ENCODE results near the gene TFF2.
A peak's percentile ranks its signal among the peaks of the same experiment; 100 is the strongest.

Gene TFF2

GRCh38 chr21:42343963-42344510 lies 6.8 kb downstream of the TFF2 start:
- no peak for DNase-seq

- no peak for DNase-seq
These were observed 7.2 kb downstream of the TFF2 start for GRCh38 chr21:42343556-42343955.

- DNase-seq: no peak
These were observed 7.7 kb downstream of the TFF2 start for GRCh38 chr21:42343101-42343500.

GRCh38 chr21:42341776-42342542 lies 8.8 kb downstream of the TFF2 start:
- no peak for DNase-seq

- DNase-seq: no peak
These were observed 10.4 kb downstream of the TFF2 start for GRCh38 chr21:42340187-42341050.

GRCh38 chr21:42338729-42339715 lies 11.8 kb downstream of the TFF2 start:
- no peak for DNase-seq

GRCh38 chr21:42337830-42338728 lies 12.7 kb downstream of the TFF2 start:
- DNase-seq: peak; percentile 78

- DNase-seq: no peak
These were observed 13.5 kb downstream of the TFF2 start for GRCh38 chr21:42337276-42337675.

- no peak for DNase-seq
These were observed 14.7 kb downstream of the TFF2 start for GRCh38 chr21:42336054-42336453.

GRCh38 chr21:42332557-42333317 lies 18.1 kb downstream of the TFF2 start:
- DNase-seq: no peak

GRCh38 chr21:42331660-42332059 lies 19.1 kb downstream of the TFF2 start:
- DNase-seq: no peak

- no peak for DNase-seq
These were observed 20.1 kb downstream of the TFF2 start for GRCh38 chr21:42330380-42331371.

- DNase-seq: no peak
These were observed 25.9 kb downstream of the TFF2 start for GRCh38 chr21:42324896-42325295.

- no peak for DNase-seq
These were observed 28.9 kb downstream of the TFF2 start for GRCh38 chr21:42321845-42322244.

GRCh38 chr21:42321231-42321630 lies 29.6 kb downstream of the TFF2 start:
- no peak for DNase-seq

GRCh38 chr21:42320791-42321190 lies 30.0 kb downstream of the TFF2 start:
- no peak for DNase-seq

- no peak for DNase-seq
These were observed 30.8 kb downstream of the TFF2 start for GRCh38 chr21:42319851-42320572.

- DNase-seq: no peak
These were observed 31.4 kb downstream of the TFF2 start for GRCh38 chr21:42319376-42319775.
